Neutrophil (primary cell): ENCODE results near the gene CFAP20DC.

Experiments used
- H3K27ac ChIP-seq: fragments of 200-600 bp; sonication (generic); 2 replicates; pipeline ENCODE4 v1.5.1; 2016; ENCODE audit warnings: mild to moderate bottlenecking, moderate library complexity
- H3K27me3 ChIP-seq: fragments of 200-600 bp; sonication (generic); 2 replicates; pipeline ENCODE4 v1.6.0; 2016; ENCODE audit warnings: mild to moderate bottlenecking
- H3K36me3 ChIP-seq: fragments of 200-600 bp; sonication (generic); 2 replicates; pipeline ENCODE4 v1.5.1; 2017
- H3K4me1 ChIP-seq, 2 experiments: fragments of 200-600 bp in 1 of 2; sonication (generic) in 1 of 2; 1 replicate in 1 of 2; 2 replicates in 1 of 2; pipeline versions ENCODE4 v1.5.1 to v1.6.1; 2013 to 2016; ENCODE audit warnings: low read depth in 1 of 2, low read length in 1 of 2, mild to moderate bottlenecking in 1 of 2, moderate library complexity in 1 of 2; ENCODE audit not compliant: control insufficient read depth in 1 of 2, insufficient read depth in 1 of 2
- H3K4me3 ChIP-seq, 2 experiments: fragments of 200-600 bp in 1 of 2; sonication (generic) in 1 of 2; 1 replicate in 1 of 2; 2 replicates in 1 of 2; pipeline ENCODE4 v1.5.1; 2013 to 2016; ENCODE audit warnings: low read depth in 1 of 2, low read length in 1 of 2, mild to moderate bottlenecking in 1 of 2, moderate library complexity in 1 of 2
- H3K9me3 ChIP-seq: fragments of 200-600 bp; sonication (generic); 2 replicates; pipeline ENCODE4 v1.5.1; 2016
- TF ChIP-seq, protein P1 (sequence below): fragments of 200-600 bp; sonication (generic); IDR thresholded peaks from 2 replicates; pipeline ENCODE4 v1.5.1; 2016; ENCODE audit warnings: antibody characterized with exemption

CFAP20DC gene

GRCh38 chr3:58996730-58997129 is 53.1 kb downstream of the CFAP20DC start:
- TF ChIP-seq, protein P1, sequence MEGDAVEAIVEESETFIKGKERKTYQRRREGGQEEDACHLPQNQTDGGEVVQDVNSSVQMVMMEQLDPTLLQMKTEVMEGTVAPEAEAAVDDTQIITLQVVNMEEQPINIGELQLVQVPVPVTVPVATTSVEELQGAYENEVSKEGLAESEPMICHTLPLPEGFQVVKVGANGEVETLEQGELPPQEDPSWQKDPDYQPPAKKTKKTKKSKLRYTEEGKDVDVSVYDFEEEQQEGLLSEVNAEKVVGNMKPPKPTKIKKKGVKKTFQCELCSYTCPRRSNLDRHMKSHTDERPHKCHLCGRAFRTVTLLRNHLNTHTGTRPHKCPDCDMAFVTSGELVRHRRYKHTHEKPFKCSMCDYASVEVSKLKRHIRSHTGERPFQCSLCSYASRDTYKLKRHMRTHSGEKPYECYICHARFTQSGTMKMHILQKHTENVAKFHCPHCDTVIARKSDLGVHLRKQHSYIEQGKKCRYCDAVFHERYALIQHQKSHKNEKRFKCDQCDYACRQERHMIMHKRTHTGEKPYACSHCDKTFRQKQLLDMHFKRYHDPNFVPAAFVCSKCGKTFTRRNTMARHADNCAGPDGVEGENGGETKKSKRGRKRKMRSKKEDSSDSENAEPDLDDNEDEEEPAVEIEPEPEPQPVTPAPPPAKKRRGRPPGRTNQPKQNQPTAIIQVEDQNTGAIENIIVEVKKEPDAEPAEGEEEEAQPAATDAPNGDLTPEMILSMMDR: no peak
- no peak overlapping the region for H3K27ac ChIP-seq

DNA sequence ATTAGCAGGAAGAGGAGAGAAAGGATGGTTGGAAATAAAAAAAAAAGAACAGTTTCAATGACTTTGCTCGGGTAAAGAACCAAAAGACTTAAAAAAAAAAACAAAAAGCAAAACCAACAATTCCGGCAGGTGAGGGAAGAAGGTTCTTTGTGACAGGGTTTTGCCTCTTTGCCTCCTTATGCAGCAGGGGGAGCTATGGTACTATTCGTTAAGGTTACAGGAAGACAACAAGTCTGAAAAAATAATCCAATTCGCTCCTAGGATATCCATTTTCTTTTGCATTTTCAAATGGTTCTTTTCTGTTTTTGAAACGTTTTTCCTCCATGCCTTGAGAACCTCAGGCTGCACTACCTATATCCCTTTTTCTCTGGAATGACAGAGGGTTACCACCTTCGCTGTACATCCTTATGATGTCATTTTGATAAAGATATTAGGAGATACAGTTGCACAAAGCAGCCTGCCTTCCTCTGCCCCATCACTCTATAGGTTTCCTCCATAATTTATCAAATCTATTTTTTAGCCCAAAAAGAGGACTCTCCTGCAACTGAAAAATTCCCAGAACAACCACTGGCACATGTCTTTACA is 55.0 kb downstream of the CFAP20DC start:
- Histone ChIP-seq H3K27ac (no peak overlapping the region), H3K4me3 (no peak overlapping the region)
- TF ChIP-seq, protein P1: no peak

More at GRCh38 chr3:58996730-58997129, 53.1 kb downstream of the CFAP20DC start:
- Histone ChIP-seq H3K36me3 (no peaks in the 10 kb centered on the region), H3K4me1 (no peaks in the 10 kb centered on the region), H3K27me3 (peaks cover 5% of the 10 kb centered on the region), H3K4me3 (no peak overlapping the region), H3K9me3 (no peaks in the 10 kb centered on the region)

DNA sequence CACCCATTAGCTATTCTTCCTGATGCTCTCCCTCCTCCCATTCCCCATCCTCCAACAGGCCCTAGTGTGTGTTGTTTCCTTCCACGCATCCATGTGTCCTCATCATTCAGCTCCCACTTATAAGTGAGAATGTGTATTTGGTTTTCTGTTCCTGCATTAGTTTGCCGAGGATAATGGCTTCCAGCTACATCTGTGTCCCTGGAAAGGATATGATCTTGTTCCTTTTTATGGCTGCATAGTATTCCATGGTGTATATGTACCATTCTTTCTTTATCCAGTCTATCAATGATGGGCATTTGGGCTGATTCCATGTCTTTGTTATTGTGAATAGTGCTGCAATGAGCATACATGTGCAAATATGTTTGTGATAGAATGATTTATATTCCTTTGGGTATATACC is 56.3 kb downstream of the CFAP20DC start:
- Histone ChIP-seq H3K36me3 (no peaks in the 10 kb centered on the region), H3K4me1 (no peaks in the 10 kb centered on the region), H3K27me3 (no peaks in the 10 kb centered on the region), H3K9me3 (no peaks in the 10 kb centered on the region), H3K4me3 (no peak overlapping the region), H3K27ac (no peak overlapping the region)
- TF ChIP-seq, protein P1: no peak

More for the DNA sequence above, 55.0 kb downstream of the CFAP20DC start:
- Histone ChIP-seq H3K36me3 (no peaks in the 10 kb centered on the region), H3K27me3 (no peaks in the 10 kb centered on the region), H3K4me1 (no peaks in the 10 kb centered on the region), H3K9me3 (no peaks in the 10 kb centered on the region)

DNA sequence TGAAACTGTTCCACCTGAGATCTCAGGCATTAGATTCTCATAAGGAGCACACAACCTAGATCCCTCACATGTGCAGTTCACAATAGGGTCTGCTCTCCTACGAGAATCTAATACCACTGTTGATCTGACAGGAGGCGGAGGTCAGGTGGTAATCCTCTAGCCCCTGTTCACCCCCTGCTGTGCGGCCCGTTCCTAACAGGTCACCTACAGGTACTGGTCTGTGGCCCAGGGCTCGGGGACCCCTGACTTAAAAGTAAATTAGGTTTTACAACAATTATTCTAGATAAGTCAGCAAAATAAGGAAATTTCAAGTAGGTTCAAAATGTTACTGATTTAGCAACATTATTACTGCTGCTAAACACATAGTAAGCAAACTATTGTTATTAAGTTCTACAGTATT is 58.2 kb downstream of the CFAP20DC start:
- no peak overlapping the region for H3K4me3 ChIP-seq
- H3K4me1 ChIP-seq: no peaks in the 10 kb centered on the region
- no peaks in the 10 kb centered on the region for H3K36me3 ChIP-seq
- H3K27me3 ChIP-seq: no peaks in the 10 kb centered on the region
- H3K9me3 ChIP-seq: no peaks in the 10 kb centered on the region
- H3K27ac ChIP-seq: no peak overlapping the region
- TF ChIP-seq, protein P1: no peak

DNA sequence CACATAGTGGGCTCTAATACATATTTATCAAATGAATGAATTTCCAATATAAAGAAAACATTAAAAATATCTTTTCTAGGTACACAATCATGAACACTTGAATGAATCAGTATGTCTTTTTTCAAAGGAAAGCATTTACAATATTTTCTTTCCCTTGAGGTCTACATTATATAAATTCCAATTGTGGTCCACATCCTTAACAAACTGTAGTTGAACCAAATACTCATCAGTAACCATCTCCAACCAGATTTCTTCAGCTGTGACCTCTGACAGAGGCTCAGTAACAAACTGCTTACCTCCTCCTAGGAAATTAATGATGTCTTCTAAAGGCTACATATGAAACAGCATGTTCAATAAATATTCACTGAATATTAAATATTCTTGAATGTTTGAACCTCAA is 58.8 kb downstream of the CFAP20DC start:
- Histone ChIP-seq H3K27ac (no peak overlapping the region), H3K27me3 (no peaks in the 10 kb centered on the region), H3K36me3 (no peaks in the 10 kb centered on the region), H3K4me3 (no peak overlapping the region), H3K4me1 (no peaks in the 10 kb centered on the region), H3K9me3 (no peaks in the 10 kb centered on the region)
- TF ChIP-seq, protein P1: no peak
